ENCODE results near the gene FBXL17. TPM values are rescaled to one million over a fixed set of nuclear protein-coding genes. Genes with fewer than 3 reads are reported as not detected.

FBXL17 gene
- total RNA-seq, 4 donors from 2014 or later, result 10.9 to 19.8 (median 15.0) TPM

DNA sequence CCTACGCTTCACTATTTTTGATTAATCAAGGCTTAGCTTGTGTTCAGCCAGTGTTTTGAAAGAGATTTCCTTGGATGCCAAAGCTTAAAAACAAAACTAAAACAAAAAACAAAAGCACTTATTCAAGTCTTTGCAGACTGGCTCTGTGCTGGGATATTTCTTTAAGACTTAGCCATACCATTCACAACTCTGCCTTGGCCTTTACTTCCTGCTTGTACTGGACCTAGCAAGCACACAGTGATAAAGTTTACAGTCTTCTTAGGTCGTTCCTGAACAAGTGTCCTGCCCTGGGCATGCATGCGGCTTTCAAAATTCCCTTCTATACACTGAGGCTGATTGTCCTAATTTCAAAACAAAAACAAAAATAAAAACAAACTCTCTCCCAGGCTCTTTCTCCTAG is 20.7 kb downstream of the FBXL17 start:
- ATAC-seq (ENCODE audit: low FRiP score) (no peak), DNase-seq (ENCODE audit: low spot score) (no peak)
- TF ChIP-seq, protein P1, sequence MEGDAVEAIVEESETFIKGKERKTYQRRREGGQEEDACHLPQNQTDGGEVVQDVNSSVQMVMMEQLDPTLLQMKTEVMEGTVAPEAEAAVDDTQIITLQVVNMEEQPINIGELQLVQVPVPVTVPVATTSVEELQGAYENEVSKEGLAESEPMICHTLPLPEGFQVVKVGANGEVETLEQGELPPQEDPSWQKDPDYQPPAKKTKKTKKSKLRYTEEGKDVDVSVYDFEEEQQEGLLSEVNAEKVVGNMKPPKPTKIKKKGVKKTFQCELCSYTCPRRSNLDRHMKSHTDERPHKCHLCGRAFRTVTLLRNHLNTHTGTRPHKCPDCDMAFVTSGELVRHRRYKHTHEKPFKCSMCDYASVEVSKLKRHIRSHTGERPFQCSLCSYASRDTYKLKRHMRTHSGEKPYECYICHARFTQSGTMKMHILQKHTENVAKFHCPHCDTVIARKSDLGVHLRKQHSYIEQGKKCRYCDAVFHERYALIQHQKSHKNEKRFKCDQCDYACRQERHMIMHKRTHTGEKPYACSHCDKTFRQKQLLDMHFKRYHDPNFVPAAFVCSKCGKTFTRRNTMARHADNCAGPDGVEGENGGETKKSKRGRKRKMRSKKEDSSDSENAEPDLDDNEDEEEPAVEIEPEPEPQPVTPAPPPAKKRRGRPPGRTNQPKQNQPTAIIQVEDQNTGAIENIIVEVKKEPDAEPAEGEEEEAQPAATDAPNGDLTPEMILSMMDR (IDR thresholded peaks at IDR 0.05), result no peak

DNA sequence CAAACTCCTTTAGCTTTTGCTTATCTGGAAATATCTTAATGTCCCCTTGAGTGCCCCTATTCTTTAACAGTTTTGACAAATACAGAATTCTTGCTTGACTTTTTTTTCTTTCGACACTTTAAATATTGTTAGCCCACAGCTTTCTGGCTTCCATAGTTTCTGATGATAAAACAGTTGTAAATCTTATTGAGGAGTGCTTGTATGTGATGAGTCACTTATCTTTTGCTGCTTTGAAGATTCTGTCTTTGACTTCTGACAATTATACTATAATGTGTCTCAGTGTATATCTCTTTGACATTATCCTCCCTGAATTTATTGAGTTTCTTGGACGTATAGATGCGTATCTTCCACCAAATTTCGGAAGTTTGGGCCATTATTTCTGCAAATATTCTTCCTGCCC is 21.6 kb downstream of the FBXL17 start:
- DNase-seq (ENCODE audit: low spot score), result no peak
- TF ChIP-seq, protein P1 (IDR thresholded peaks at IDR 0.05), result no peak
- ATAC-seq (ENCODE audit: low FRiP score), result no peak

DNA sequence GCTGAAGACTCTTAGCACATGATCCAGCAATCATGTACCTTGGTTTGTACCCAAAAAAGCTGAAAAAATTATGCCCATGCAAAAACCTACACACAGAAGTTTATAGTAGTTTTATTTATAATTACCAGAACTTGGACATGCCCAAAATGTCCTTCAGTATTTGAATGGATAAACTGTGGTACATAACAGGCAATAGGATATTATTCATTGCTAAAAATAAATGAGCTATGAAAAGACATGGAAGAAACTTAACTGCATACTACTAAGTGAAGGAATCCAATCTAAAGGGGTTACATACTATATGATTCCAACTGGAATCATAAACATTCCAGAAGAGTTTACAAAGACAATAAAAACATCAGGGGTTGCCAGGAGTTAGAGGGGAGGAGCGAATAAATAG is 25.6 kb downstream of the FBXL17 start:
- no peak for ATAC-seq (ENCODE audit: low FRiP score)
- TF ChIP-seq, protein P1 (IDR thresholded peaks at IDR 0.05), result no peak
- no peak for DNase-seq (ENCODE audit: low spot score)

DNA sequence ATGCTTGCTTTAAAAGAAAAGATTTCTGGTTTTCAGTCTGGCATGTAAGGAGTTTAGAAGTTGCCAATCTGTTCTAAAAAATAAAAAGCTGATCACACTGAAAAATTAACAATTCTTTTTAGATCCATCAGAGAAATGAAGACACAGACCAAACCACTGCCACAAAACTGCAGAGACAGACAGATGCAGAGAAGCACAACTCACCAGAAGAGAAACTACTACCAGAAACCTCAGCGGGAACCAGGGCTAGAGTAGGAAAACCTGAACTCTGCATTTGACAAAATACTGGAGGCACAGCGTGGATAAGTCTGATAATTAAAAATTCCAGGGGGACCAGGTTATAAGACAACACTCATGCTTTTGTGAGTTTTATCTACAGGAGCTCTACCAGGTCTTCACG is 28.8 kb downstream of the FBXL17 start:
- TF ChIP-seq, protein P1 (IDR thresholded peaks at IDR 0.05), result no peak
- no peak for DNase-seq (ENCODE audit: low spot score)
- ATAC-seq (ENCODE audit: low FRiP score), result no peak

DNA sequence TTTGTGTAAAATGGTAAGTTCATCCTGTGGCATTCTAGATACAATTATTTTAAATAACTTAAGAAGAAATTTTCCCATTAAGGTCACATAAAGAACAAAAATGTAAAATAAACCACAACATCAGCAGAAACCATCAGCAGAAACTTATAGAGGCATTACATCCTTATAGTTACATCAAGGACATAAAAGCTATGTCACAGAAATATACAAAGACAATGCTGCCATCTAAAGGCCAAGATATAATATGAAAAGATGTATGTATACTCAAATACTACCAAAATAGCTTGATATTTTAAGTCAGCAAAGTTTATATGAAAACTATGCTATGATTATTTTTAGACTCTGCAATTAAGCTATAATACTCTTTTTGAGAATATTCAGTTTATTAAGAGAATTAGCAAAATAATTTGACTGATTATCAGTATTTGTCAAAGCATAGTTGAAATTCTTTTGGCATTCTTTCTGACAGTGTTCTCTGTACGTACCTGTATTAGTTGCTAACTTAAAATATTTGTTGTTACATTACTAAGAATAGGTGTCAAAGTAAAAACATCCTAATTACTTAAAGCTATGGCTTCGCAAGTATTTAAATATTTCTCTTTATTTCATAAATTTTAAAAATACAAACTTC is 36.2 kb downstream of the FBXL17 start:
- no peak for DNase-seq (ENCODE audit: low spot score)
- TF ChIP-seq, protein P1 (IDR thresholded peaks at IDR 0.05), result no peak
- ATAC-seq (ENCODE audit: low FRiP score), result no peak

DNA sequence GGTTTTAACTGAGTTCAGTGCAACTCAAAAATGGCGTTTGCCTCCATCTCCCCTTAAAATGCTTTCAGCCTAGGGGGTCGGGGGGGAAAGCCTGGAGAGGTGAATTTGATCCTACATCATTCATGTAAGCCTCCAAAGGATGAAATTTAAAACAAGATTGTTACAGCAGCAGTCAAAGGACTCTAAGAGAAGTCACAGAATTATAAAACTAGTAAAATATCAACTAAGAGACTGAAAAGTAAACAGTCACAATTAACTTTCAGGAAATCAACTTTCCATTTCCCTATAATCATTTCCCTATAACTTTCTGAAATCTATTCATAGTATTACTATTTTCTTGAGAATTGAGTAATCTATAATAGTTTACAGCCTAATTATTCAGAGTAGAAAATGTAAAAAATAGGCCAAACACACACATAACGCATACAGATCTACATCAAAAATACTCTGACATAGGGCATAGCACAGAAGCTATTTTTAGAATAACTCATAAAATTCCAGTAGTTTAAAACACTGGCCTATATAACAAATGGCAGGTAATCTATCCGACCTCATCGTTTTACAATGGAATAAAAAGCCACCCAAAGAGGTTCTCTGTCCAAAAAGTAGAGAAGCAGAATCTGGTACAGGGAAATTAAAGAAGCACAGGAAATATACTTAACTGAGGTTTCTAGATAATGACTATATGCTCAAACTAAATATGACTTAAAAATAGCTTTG is 37.6 kb downstream of the FBXL17 start:
- ATAC-seq (ENCODE audit: low FRiP score) (no peak), DNase-seq (ENCODE audit: low spot score) (no peak)
- TF ChIP-seq, protein P1 (IDR thresholded peaks at IDR 0.05), result no peak

DNA sequence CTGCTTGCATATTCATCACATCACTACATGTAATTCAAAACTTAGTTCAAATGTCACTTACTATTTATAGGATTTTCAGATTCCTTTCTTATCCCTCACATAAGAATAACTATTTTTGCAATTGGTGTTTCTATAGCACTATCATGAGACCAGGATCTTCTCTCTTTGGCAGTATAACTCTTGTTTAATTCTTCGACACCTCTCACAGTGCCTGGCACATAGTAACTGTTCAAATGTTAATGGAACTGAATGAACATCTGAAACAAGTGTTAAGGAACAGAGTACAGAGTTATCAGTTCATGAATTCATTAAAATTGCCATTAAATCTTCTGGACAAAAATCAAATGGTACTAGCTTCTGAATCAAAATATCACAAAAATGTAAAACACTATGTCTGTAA is 40.0 kb downstream of the FBXL17 start:
- no peak for DNase-seq (ENCODE audit: low spot score)
- TF ChIP-seq, protein P1 (IDR thresholded peaks at IDR 0.05), result no peak
- ATAC-seq (ENCODE audit: low FRiP score), result no peak
